Keratinocyte (primary cell): ENCODE results near the gene CILP. TPM values are rescaled to one million over a fixed set of nuclear protein-coding genes. Genes with fewer than 3 reads are reported as not detected.

ENCODE experiments used
- DNase-seq: peaks from one replicate; pipeline ENCODE4 v3.0.0-alpha.2; 2011; ENCODE audit warnings: low read depth, missing footprints, low spot score
- FAIRE-seq: peaks from 2 replicates; lab custom pipeline; 2011; peaks lifted over from hg19 to GRCh38; lab: Jason Lieb, UNC
- H2AFZ ChIP-seq: 2 replicates; pipeline ENCODE4 v1.6.0; 2012; ENCODE audit warnings: low read length, control low read depth, inconsistent platforms; ENCODE audit not compliant: control insufficient read depth
- H3K27ac ChIP-seq: 2 replicates; pipeline ENCODE4 v1.5.1; 2011; ENCODE audit warnings: low read length; ENCODE audit not compliant: control insufficient read depth, insufficient read depth
- H3K27me3 ChIP-seq: 3 replicates; pipeline ENCODE4 v1.6.0; 2011; ENCODE audit warnings: low read length; ENCODE audit not compliant: control insufficient read depth, insufficient read depth; ENCODE audit errors: extremely low read depth
- H3K36me3 ChIP-seq, 2 experiments: 2 replicates in 1 of 2; 3 replicates in 1 of 2; pipeline ENCODE4 v1.5.1; 2011; ENCODE audit warnings: low read length in 2 of 2, mild to moderate bottlenecking in 1 of 2; ENCODE audit not compliant: control insufficient read depth in 2 of 2, insufficient read depth in 2 of 2; ENCODE audit errors: extremely low read depth in 1 of 2
- H3K4me1 ChIP-seq: 3 replicates; pipeline ENCODE4 v1.5.1; 2011; ENCODE audit warnings: low read length; ENCODE audit not compliant: control insufficient read depth, insufficient read depth; ENCODE audit errors: extremely low read depth
- H3K4me2 ChIP-seq: 3 replicates; pipeline ENCODE4 v1.6.0; 2011; ENCODE audit warnings: low read depth, low read length; ENCODE audit not compliant: control insufficient read depth, insufficient read depth; ENCODE audit errors: extremely low read depth
- H3K4me3 ChIP-seq, 3 experiments: fragments of 200-600 bp in 1 of 3; sonication (generic) in 1 of 3; 2 replicates in 2 of 3; 3 replicates in 1 of 3; pipeline ENCODE4 v1.5.1; 2011 to 2016; ENCODE audit warnings: low read length in 3 of 3, mild to moderate bottlenecking in 3 of 3, control low read depth in 2 of 3, inconsistent platforms in 1 of 3, low read depth in 1 of 3, mixed read lengths in 1 of 3, mixed run types in 1 of 3, moderate library complexity in 1 of 3; ENCODE audit not compliant: control insufficient read depth in 2 of 3, insufficient read depth in 2 of 3; ENCODE audit errors: extremely low read depth in 1 of 3
- H3K79me2 ChIP-seq: 2 replicates; pipeline ENCODE4 v1.6.0; 2012; ENCODE audit warnings: low read length; ENCODE audit not compliant: control insufficient read depth, insufficient read depth
- H3K9ac ChIP-seq: 3 replicates; pipeline ENCODE4 v1.6.0; 2011; ENCODE audit warnings: low read length; ENCODE audit not compliant: control insufficient read depth, insufficient read depth; ENCODE audit errors: extremely low read depth
- H3K9me1 ChIP-seq: 3 replicates; pipeline ENCODE4 v1.6.0; 2011; ENCODE audit warnings: low read length; ENCODE audit not compliant: control insufficient read depth, insufficient read depth; ENCODE audit errors: extremely low read depth
- H3K9me3 ChIP-seq: 2 replicates; pipeline ENCODE4 v1.5.1; 2012; ENCODE audit warnings: low read depth, low read length; ENCODE audit not compliant: control insufficient read depth
- H4K20me1 ChIP-seq: 3 replicates; pipeline ENCODE4 v1.6.0; 2011; ENCODE audit warnings: low read length; ENCODE audit not compliant: control insufficient read depth, insufficient read depth; ENCODE audit errors: extremely low read depth
- EZH2 ChIP-seq: IDR thresholded peaks from one replicate; pipeline ENCODE4 v1.6.1; 2012; ENCODE audit warnings: inconsistent platforms, mild to moderate bottlenecking, low read length, moderate library complexity
- dilution Hi-C: fragments of 300-500 bp; cut with MboI; formaldehyde crosslinking; loops from one replicate; pipeline ENCODE4 v1.7.0; 2020; ENCODE audit warnings: low sequenced_read_pairs; ENCODE audit not compliant: extremely low pct_ligation_motif_present
- polyA plus RNA-seq, 5 experiments: library from polyadenylated mRNA; depleted of rRNA in 3 of 5; stranded (reverse) in 3 of 5; stranded (forward) in 1 of 5; unstranded in 1 of 5; fragments of >200 nt; gene quantifications; 1 replicate in 1 of 5; 2 replicates in 3 of 5; 3 replicates in 1 of 5; pipeline versions ENCODE4 v1.2.1 to v1.2.3, GENCODE V29; 2011 to 2012; ENCODE audit warnings: missing spikeins in 2 of 5, low read depth in 1 of 5, low replicate concordance in 1 of 5
- TF ChIP-seq, protein P1 (sequence below), 3 experiments: IDR thresholded peaks in 1 of 3; conservative IDR thresholded peaks in 1 of 3; optimal IDR thresholded peaks in 1 of 3; 2 replicates in 2 of 3; 3 replicates in 1 of 3; pipeline versions ENCODE3 to v1.5.1; 2011; ENCODE audit warnings: low read length in 3 of 3, mild to moderate bottlenecking in 3 of 3, moderate library complexity in 2 of 3, control low read depth in 1 of 3, inconsistent platforms in 1 of 3; ENCODE audit not compliant: insufficient read depth in 2 of 3; ENCODE audit errors: extremely low read depth in 1 of 3

The CILP gene
- polyA plus RNA-seq, 1 donor (not counting 4 experiments of a cell fraction or from before 2014, with no cell fraction given), result not detected

DNA sequence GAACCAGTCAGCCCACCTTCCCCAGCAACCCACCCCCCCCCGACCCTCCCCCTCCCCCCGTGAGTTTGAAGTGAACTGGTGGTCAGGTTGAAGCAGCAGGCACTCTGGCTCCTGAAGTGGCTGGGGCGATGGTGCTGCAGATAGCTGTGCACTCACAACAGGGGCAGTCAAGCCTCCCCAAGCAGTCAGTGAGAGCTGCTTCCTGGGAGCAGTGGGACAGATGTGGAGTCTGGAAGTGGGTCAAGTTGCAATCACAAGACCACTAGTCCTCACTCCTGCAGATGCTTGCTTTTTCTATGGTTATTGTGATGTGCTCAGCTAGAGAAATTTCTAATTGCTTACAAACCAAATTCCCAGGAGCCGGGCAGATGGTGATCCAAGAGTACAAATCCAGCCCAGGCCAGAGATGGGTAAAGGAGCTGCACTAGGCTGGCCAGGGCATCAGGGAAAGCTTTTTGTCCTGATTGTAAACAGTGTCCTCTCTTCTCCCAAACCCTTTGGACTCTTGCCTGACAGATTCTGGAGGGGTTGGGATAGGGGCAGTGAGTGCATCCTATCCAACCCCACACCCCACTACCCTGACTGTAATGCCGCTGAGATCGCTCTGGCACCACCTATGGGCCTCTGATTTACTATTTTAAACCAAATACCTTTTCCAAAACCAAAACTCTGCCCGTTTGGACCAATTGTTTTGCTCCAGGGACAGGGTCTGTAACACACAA lies 16.3 kb downstream of the CILP start:
- no peak overlapping the region for H2AFZ ChIP-seq
- no peaks in the 10 kb centered on the region for H3K27me3 ChIP-seq
- no peaks in the 10 kb centered on the region for H3K36me3 ChIP-seq
- DNase-seq (no peak), FAIRE-seq (no peak)
- H3K9ac ChIP-seq, result no peak overlapping the region
- H3K79me2 ChIP-seq, result no peaks in the 10 kb centered on the region
- no peak overlapping the region for H3K27ac ChIP-seq
- no peaks in the 10 kb centered on the region for H4K20me1 ChIP-seq
- no peak for TF ChIP-seq EZH2
- TF ChIP-seq, protein P1, sequence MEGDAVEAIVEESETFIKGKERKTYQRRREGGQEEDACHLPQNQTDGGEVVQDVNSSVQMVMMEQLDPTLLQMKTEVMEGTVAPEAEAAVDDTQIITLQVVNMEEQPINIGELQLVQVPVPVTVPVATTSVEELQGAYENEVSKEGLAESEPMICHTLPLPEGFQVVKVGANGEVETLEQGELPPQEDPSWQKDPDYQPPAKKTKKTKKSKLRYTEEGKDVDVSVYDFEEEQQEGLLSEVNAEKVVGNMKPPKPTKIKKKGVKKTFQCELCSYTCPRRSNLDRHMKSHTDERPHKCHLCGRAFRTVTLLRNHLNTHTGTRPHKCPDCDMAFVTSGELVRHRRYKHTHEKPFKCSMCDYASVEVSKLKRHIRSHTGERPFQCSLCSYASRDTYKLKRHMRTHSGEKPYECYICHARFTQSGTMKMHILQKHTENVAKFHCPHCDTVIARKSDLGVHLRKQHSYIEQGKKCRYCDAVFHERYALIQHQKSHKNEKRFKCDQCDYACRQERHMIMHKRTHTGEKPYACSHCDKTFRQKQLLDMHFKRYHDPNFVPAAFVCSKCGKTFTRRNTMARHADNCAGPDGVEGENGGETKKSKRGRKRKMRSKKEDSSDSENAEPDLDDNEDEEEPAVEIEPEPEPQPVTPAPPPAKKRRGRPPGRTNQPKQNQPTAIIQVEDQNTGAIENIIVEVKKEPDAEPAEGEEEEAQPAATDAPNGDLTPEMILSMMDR (optimal IDR thresholded peaks at IDR 0.05 in 1 of 3, IDR thresholded peaks at IDR 0.05 in 1 of 3, conservative IDR thresholded peaks at IDR 0.05 in 1 of 3; ENCODE audit: extremely low read depth in 1 of 3, insufficient read depth in 2 of 3, low read length in 3 of 3), result no peak
- H3K9me1 ChIP-seq, result no peaks in the 10 kb centered on the region
- no peak overlapping the region for H3K4me2 ChIP-seq
- no peak overlapping the region for H3K4me3 ChIP-seq
- dilution Hi-C loops, result no loop called here
- no peaks in the 10 kb centered on the region for H3K9me3 ChIP-seq
- no peaks in the 10 kb centered on the region for H3K4me1 ChIP-seq

DNA sequence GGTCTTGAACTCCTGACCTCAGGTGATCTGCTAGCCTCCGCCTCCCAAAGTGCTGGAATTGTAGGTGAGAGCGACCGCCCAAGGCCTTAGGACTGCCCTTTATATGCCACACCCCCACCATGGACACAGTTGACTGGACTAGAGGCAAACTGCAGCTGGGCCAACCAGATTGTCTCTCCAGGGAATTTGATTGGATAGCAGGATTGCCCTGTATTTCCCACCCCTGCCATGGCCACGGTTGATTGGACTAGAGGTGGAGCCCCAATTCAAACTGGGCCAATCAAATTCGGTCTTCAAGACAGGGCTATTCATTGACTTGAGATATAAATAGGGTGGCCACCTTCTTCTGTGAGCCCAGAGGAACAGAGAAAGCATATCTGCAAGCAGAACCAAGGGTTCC lies 19.3 kb downstream of the CILP start:
- H3K9me1 ChIP-seq, result no peaks in the 10 kb centered on the region
- H3K36me3 ChIP-seq, result no peaks in the 10 kb centered on the region
- no peak for FAIRE-seq
- no peak overlapping the region for H3K27ac ChIP-seq
- H3K27me3 ChIP-seq, result no peaks in the 10 kb centered on the region
- H3K4me1 ChIP-seq, result no peaks in the 10 kb centered on the region
- no peak overlapping the region for H3K9ac ChIP-seq
- DNase-seq, result no peak
- TF ChIP-seq, protein P1 (optimal IDR thresholded peaks at IDR 0.05 in 1 of 3, IDR thresholded peaks at IDR 0.05 in 1 of 3, conservative IDR thresholded peaks at IDR 0.05 in 1 of 3; ENCODE audit: extremely low read depth in 1 of 3, insufficient read depth in 2 of 3, low read length in 3 of 3), result no peak
- no peak for TF ChIP-seq EZH2
- no peaks in the 10 kb centered on the region for H3K79me2 ChIP-seq
- dilution Hi-C loops, result no loop called here
- H2AFZ ChIP-seq, result no peak overlapping the region
- no peak overlapping the region for H3K4me2 ChIP-seq
- no peaks in the 10 kb centered on the region for H4K20me1 ChIP-seq
- no peaks in the 10 kb centered on the region for H3K9me3 ChIP-seq
- no peak overlapping the region for H3K4me3 ChIP-seq
